WTC11 (cell line): ENCODE measurements around the gene SLC27A6. TPM values are rescaled to one million over a fixed set of nuclear protein-coding genes. Genes with fewer than 3 reads are reported as not detected.

Experiments
- ATAC-seq: fragments of 200-7000 bp; cut with Tn5 transposase; 2 replicates; pipeline ENCODE4 v1.10.0; 2021; ENCODE audit warnings: mild to moderate bottlenecking, moderate library complexity
- CTCF ChIA-PET: fragments of 300-600 bp; sonication (Branson Sonifier 250); formaldehyde crosslinking; loops from one replicate; lab custom pipeline; 2021; ENCODE audit warnings: antibody characterized with exemption; lab: Charles Lee
- POLR2A ChIA-PET: fragments of 350-600 bp; sonication (Branson Sonifier 250); formaldehyde crosslinking; loops from one replicate; lab custom pipeline; 2021; ENCODE audit warnings: antibody characterized with exemption; lab: Charles Lee
- DNase-seq: peaks from one replicate; pipeline ENCODE4 v3.0.0; 2021; ENCODE audit warnings: low spot score
- H3K27ac Mint-ChIP-seq: 2 replicates; pipeline ENCODE4 v1.8.0; 2021; ENCODE audit warnings: mixed read lengths
- H3K27me3 Mint-ChIP-seq: 2 replicates; pipeline ENCODE4 v1.8.0; 2021; ENCODE audit warnings: low read depth, mild to moderate bottlenecking, moderate library complexity, mixed read lengths
- H3K36me3 Mint-ChIP-seq: 2 replicates; pipeline ENCODE4 v1.8.0; 2021; ENCODE audit warnings: mixed read lengths
- H3K4me1 Mint-ChIP-seq: 2 replicates; pipeline ENCODE4 v1.8.0; 2022; ENCODE audit warnings: mixed read lengths
- H3K4me3 Mint-ChIP-seq: 2 replicates; pipeline ENCODE4 v1.8.0; 2021; ENCODE audit warnings: mild to moderate bottlenecking, moderate library complexity, mixed read lengths
- H3K9me3 Mint-ChIP-seq: 2 replicates; pipeline ENCODE4 v1.8.0; 2021; ENCODE audit warnings: mixed read lengths
- ESRRA ChIP-seq: sonication (generic); formaldehyde crosslinking; IDR thresholded peaks from 2 replicates; pipeline ENCODE4 v1.8.1; 2022; ENCODE audit warnings: mild to moderate bottlenecking, missing genetic modification reagents, borderline replicate concordance
- NR3C1 ChIP-seq: sonication (generic); formaldehyde crosslinking; conservative IDR thresholded peaks from 2 replicates; pipeline ENCODE4 v1.8.1; 2023; ENCODE audit warnings: low read depth, mild to moderate bottlenecking, missing genetic modification reagents
- RELA ChIP-seq: sonication (generic); formaldehyde crosslinking; IDR thresholded peaks from 2 replicates; pipeline ENCODE4 v1.8.1; 2022; ENCODE audit warnings: missing genetic modification reagents, mild to moderate bottlenecking, borderline replicate concordance
- TEAD4 ChIP-seq: sonication (generic); formaldehyde crosslinking; IDR thresholded peaks from 2 replicates; pipeline ENCODE4 v1.8.0; 2022; ENCODE audit warnings: mild to moderate bottlenecking, missing genetic modification reagents
- ZNF121 ChIP-seq: sonication (generic); formaldehyde crosslinking; IDR thresholded peaks from 2 replicates; pipeline ENCODE4 v1.8.0; 2023; ENCODE audit warnings: missing genetic modification reagents
- total RNA-seq: library from RNA; stranded (reverse); gene quantifications from 3 replicates; pipeline ENCODE4 v1.2.3, GENCODE V29; 2021
- TF ChIP-seq, protein P1 (sequence below): sonication (generic); formaldehyde crosslinking; IDR thresholded peaks from 2 replicates; pipeline ENCODE4 v1.8.0; 2022; ENCODE audit warnings: missing genetic modification reagents
- TF ChIP-seq, protein P2 (sequence below): sonication (generic); formaldehyde crosslinking; IDR thresholded peaks from 2 replicates; pipeline ENCODE4 v1.8.1; 2023; ENCODE audit warnings: mild to moderate bottlenecking, missing genetic modification reagents
- TF ChIP-seq, protein P3 (sequence below): fragments of 250-450 bp; sonication (Bioruptor Pico); conservative IDR thresholded peaks from 2 replicates; pipeline ENCODE4 v1.9.0; 2021; ENCODE audit warnings: mild to moderate bottlenecking
- TF ChIP-seq, protein P4 (sequence below): fragments of 250-450 bp; sonication (Bioruptor Pico); IDR thresholded peaks from 2 replicates; pipeline ENCODE4 v1.8.0; 2021; ENCODE audit warnings: mild to moderate bottlenecking
- TF ChIP-seq, protein P5 (sequence below): fragments of 250-450 bp; sonication (Bioruptor Pico); IDR thresholded peaks from 2 replicates; pipeline ENCODE4 v1.9.0; 2021; ENCODE audit warnings: mild to moderate bottlenecking
- TF ChIP-seq, protein P6 (sequence below): fragments of 200-600 bp; IDR thresholded peaks from 2 replicates; pipeline ENCODE4 v1.8.0; 2022; ENCODE audit warnings: antibody characterized with exemption
- TF ChIP-seq, protein P7 (sequence below): sonication (generic); formaldehyde crosslinking; IDR thresholded peaks from 2 replicates; pipeline ENCODE4 v1.8.1; 2023; ENCODE audit warnings: mild to moderate bottlenecking, moderate library complexity, missing genetic modification reagents

The SLC27A6 gene
- total RNA-seq, 1 experiment from 2014 or later = 3.6 TPM

DNA sequence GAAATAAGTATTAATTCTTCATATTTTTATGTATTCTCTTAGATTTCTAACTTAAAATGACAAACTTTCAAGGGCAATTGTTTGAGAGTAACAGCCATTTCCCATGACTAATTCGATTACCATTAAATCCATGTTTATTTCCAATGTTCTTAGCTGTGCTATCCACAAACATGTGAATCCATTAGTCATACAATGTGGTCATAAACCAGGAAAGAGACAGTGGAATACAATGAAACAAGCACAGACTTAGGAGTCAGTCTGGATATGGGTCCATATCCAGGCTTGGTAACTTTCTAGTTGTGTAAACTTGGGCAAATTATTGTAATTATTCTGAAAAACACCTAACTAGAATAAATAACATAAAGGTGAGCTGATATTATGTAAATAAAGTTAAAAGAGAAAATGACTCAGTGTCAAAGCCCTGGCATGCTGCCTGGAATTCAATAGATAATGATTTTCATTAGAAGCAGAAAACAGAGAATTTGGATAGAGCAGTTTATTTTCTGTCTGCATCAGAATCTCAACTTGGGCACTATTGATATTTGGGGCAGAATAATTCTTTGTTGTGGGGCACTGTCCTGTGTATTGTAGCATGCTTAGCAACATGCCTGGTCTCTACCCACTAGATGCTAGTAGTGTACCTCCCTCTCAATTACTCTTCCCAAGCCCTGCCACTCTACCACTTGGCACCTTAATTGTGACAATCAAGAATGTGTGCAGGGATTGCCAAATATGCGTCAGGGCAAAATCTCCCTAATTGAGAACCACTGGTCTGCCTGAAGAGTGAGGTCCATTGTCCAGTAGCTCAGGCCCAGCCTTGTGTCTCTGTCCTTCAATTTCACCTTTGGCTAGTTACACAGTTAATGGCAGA lies 44.7 kb upstream of the SLC27A6 start (continued):
- TF ChIP-seq, protein P1, sequence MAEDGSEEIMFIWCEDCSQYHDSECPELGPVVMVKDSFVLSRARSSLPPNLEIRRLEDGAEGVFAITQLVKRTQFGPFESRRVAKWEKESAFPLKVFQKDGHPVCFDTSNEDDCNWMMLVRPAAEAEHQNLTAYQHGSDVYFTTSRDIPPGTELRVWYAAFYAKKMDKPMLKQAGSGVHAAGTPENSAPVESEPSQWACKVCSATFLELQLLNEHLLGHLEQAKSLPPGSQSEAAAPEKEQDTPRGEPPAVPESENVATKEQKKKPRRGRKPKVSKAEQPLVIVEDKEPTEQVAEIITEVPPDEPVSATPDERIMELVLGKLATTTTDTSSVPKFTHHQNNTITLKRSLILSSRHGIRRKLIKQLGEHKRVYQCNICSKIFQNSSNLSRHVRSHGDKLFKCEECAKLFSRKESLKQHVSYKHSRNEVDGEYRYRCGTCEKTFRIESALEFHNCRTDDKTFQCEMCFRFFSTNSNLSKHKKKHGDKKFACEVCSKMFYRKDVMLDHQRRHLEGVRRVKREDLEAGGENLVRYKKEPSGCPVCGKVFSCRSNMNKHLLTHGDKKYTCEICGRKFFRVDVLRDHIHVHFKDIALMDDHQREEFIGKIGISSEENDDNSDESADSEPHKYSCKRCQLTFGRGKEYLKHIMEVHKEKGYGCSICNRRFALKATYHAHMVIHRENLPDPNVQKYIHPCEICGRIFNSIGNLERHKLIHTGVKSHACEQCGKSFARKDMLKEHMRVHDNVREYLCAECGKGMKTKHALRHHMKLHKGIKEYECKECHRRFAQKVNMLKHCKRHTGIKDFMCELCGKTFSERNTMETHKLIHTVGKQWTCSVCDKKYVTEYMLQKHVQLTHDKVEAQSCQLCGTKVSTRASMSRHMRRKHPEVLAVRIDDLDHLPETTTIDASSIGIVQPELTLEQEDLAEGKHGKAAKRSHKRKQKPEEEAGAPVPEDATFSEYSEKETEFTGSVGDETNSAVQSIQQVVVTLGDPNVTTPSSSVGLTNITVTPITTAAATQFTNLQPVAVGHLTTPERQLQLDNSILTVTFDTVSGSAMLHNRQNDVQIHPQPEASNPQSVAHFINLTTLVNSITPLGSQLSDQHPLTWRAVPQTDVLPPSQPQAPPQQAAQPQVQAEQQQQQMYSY (CRISPR knock-in tag) = no peak
- TF ChIP-seq, protein P2, sequence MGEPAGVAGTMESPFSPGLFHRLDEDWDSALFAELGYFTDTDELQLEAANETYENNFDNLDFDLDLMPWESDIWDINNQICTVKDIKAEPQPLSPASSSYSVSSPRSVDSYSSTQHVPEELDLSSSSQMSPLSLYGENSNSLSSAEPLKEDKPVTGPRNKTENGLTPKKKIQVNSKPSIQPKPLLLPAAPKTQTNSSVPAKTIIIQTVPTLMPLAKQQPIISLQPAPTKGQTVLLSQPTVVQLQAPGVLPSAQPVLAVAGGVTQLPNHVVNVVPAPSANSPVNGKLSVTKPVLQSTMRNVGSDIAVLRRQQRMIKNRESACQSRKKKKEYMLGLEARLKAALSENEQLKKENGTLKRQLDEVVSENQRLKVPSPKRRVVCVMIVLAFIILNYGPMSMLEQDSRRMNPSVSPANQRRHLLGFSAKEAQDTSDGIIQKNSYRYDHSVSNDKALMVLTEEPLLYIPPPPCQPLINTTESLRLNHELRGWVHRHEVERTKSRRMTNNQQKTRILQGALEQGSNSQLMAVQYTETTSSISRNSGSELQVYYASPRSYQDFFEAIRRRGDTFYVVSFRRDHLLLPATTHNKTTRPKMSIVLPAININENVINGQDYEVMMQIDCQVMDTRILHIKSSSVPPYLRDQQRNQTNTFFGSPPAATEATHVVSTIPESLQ (CRISPR knock-in tag) = no peak
- TF ChIP-seq ESRRA (no peak), RELA (CRISPR knock-in tag) (no peak)

DNA sequence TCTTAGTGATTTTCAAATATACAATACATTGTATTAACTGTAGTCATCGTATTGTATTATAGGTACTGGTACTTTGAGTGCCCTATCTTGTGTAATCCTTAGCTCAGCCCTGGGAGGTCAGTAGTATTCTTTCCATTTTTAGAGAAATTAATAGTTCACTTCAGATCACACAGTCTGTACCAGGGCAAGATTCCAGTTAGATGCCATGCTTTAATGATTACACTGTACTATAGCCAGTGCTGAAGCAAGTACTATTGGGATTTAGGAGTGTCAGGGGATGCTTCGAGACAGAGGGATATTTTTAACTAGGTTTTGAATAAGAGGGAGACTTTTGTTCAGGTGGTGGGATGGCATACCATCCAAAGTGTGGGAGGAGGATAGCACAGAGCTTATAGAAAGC lies 41.0 kb upstream of the SLC27A6 start:
- TF ChIP-seq, protein P3, sequence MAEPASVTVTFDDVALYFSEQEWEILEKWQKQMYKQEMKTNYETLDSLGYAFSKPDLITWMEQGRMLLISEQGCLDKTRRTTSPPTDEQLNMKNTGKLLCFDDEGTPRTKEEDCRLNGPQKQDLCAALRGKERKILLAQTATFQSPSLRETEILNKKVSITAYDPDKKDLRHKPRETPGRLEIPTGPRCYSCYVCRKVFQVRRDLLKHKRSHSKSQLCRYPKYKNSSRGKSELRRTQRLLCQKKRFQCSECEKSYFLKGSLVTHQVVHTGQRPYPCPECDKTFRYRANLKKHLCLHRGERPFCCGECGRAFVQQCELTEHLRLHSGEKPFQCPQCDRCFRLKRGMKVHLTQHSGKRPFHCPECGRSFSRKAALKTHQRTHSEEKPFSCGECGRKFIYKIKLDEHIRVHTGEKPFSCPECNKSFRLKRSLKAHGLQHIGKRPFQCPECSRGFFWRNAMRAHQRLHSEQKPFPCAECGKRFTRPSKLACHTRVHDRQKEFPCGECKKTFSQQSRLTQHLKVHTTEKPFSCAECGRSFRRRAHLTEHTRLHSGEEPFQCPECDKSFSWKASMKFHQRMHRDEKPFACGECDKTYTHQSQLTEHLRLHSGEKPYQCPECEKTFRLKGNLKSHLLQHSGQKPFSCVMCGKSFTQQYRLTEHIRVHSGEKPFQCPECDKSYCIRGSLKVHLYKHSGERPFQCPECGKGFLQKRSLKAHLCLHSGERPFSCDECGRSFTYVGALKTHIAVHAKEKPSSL = no peak
- no peak for TF ChIP-seq TEAD4 (CRISPR knock-in tag)
- TF ChIP-seq, protein P4, sequence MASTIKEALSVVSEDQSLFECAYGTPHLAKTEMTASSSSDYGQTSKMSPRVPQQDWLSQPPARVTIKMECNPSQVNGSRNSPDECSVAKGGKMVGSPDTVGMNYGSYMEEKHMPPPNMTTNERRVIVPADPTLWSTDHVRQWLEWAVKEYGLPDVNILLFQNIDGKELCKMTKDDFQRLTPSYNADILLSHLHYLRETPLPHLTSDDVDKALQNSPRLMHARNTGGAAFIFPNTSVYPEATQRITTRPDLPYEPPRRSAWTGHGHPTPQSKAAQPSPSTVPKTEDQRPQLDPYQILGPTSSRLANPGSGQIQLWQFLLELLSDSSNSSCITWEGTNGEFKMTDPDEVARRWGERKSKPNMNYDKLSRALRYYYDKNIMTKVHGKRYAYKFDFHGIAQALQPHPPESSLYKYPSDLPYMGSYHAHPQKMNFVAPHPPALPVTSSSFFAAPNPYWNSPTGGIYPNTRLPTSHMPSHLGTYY (CRISPR knock-in tag) = no peak
- no peak for TF ChIP-seq ZNF121 (CRISPR knock-in tag)
- TF ChIP-seq, protein P5, sequence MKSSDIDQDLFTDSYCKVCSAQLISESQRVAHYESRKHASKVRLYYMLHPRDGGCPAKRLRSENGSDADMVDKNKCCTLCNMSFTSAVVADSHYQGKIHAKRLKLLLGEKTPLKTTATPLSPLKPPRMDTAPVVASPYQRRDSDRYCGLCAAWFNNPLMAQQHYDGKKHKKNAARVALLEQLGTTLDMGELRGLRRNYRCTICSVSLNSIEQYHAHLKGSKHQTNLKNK (CRISPR knock-in tag) = no peak
- TF ChIP-seq NR3C1 (CRISPR knock-in tag) = no peak
- TF ChIP-seq, protein P6, sequence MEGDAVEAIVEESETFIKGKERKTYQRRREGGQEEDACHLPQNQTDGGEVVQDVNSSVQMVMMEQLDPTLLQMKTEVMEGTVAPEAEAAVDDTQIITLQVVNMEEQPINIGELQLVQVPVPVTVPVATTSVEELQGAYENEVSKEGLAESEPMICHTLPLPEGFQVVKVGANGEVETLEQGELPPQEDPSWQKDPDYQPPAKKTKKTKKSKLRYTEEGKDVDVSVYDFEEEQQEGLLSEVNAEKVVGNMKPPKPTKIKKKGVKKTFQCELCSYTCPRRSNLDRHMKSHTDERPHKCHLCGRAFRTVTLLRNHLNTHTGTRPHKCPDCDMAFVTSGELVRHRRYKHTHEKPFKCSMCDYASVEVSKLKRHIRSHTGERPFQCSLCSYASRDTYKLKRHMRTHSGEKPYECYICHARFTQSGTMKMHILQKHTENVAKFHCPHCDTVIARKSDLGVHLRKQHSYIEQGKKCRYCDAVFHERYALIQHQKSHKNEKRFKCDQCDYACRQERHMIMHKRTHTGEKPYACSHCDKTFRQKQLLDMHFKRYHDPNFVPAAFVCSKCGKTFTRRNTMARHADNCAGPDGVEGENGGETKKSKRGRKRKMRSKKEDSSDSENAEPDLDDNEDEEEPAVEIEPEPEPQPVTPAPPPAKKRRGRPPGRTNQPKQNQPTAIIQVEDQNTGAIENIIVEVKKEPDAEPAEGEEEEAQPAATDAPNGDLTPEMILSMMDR = no peak
- TF ChIP-seq, protein P7, sequence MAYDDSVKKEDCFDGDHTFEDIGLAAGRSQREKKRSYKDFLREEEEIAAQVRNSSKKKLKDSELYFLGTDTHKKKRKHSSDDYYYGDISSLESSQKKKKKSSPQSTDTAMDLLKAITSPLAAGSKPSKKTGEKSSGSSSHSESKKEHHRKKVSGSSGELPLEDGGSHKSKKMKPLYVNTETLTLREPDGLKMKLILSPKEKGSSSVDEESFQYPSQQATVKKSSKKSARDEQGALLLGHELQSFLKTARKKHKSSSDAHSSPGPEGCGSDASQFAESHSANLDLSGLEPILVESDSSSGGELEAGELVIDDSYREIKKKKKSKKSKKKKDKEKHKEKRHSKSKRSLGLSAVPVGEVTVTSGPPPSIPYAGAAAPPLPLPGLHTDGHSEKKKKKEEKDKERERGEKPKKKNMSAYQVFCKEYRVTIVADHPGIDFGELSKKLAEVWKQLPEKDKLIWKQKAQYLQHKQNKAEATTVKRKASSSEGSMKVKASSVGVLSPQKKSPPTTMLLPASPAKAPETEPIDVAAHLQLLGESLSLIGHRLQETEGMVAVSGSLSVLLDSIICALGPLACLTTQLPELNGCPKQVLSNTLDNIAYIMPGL (CRISPR knock-in tag) = no peak
- no peak for ATAC-seq
- Mint-ChIP-seq H3K36me3 (no peaks in the 10 kb centered on the region), H3K27ac (no peak overlapping the region), H3K4me3 (no peak overlapping the region), H3K4me1 (no peaks in the 10 kb centered on the region), H3K27me3 (no peaks in the 10 kb centered on the region), H3K9me3 (no peaks in the 10 kb centered on the region)
- ChIA-PET POLR2A (no interaction called here), CTCF (no interaction called here)
- DNase-seq = no peak
